Right lobe of liver (tissue), 6 donors: Measurements from ENCODE around the gene SLC14A1. TPM values are rescaled to one million over a fixed set of nuclear protein-coding genes. Genes with fewer than 3 reads are reported as not detected.
"Not testable (repeated sequence)": the region's sequence is repeated elsewhere in the genome, so short reads cannot be mapped to it uniquely, and the experiment has no call there.

Experiments
- ATAC-seq, 4 donors: fragments of 200-7000 bp; cut with Tn5 transposase; one replicate each; pipeline ENCODE4 v1.9.1; 2020; ENCODE audit warnings: mild to moderate bottlenecking in 4 of 4, moderate library complexity in 4 of 4
- DNase-seq, 3 donors: peaks; one replicate each; pipeline ENCODE4 v3.0.0-alpha.2; 2020
- H3K27ac ChIP-seq, 3 donors: fragments of 200-600 bp; one replicate each; pipeline ENCODE4 v1.8.0; 2022
- H3K27me3 ChIP-seq, 2 donors: fragments of 200-600 bp; one replicate each; pipeline ENCODE4 v1.8.0; 2022
- H3K36me3 ChIP-seq, 4 donors: fragments of 200-600 bp; sonication (generic) in 1 of 4; one replicate each; pipeline versions ENCODE4 v1.5.1 to v1.8.0; 2017 to 2022; ENCODE audit warnings: control low read depth in 1 of 4
- H3K4me1 ChIP-seq, 4 donors: fragments of 200-600 bp; sonication (generic) in 1 of 4; one replicate each; pipeline versions ENCODE4 v1.5.1 to v1.8.0; 2017 to 2022; ENCODE audit warnings: control low read depth in 1 of 4
- H3K4me3 ChIP-seq, 3 donors: fragments of 200-600 bp; one replicate each; pipeline ENCODE4 v1.8.0; 2022
- H3K9me3 ChIP-seq, 4 donors: fragments of 200-600 bp; sonication (generic) in 1 of 4; one replicate each; pipeline versions ENCODE4 v1.5.1 to v1.8.0; 2017 to 2022; ENCODE audit warnings: control low read depth in 1 of 4
- POLR2A ChIP-seq: fragments of 450-650 bp; IDR thresholded peaks from one replicate; pipeline ENCODE4 v1.6.1; 2017; ENCODE audit warnings: antibody characterized with exemption, mild to moderate bottlenecking
- WGBS: methylation state at CpG from one replicate; pipeline ENCODE4 v1.1.6; 2018; ENCODE audit warnings: low coverage, low lambda C conversion rate; ENCODE audit not compliant: insufficient coverage; ENCODE audit errors: missing lambda C conversion rate; 5-methylcytosine and 5-hydroxymethylcytosine counted together
- intact Hi-C, 2 donors: fragments of 100-400 bp; cut with DNase I; formaldehyde crosslinking; loops; one replicate each; pipeline versions ENCODE4 v1.11.2 to v1.14.1; 2022
- total RNA-seq, 6 experiments: library from RNA; depleted of rRNA in 2 of 6; stranded (reverse); fragments of >200 nt in 2 of 6; fragmentation: NEBNext Ultra II Directional in 3 of 6; extraction: Animal tissue kit (Norgen Biotek cat#: 25700) in 3 of 6; gene quantifications; one replicate each; pipeline versions ENCODE4 v1.1.0 to v1.2.4, GENCODE V29; 2016 to 2023
- TF ChIP-seq, protein P1 (sequence below), 4 donors: fragments of 200-600 bp in 3 of 4; fragments of 450-650 bp in 1 of 4; IDR thresholded peaks; one replicate each; pipeline versions ENCODE4 v1.5.1 to v1.8.0; 2016 to 2022; ENCODE audit warnings: antibody characterized with exemption in 4 of 4, mild to moderate bottlenecking in 2 of 4
- donor health status: DM: no; HTN: yes; CAD: no.
- donor health status: DM: no; HTN: no; CAD: no.
- donor health status: DM: no; HTN: no; CAD: no.
- donor health status: DM: no; HTN: yes; CAD: no.
- donor health status: DM: no; HTN: yes; CAD: no.

Gene SLC14A1
- total RNA-seq, 6 experiments from 2014 or later = 0.26 to 1.9 (median 1.0) TPM

DNA sequence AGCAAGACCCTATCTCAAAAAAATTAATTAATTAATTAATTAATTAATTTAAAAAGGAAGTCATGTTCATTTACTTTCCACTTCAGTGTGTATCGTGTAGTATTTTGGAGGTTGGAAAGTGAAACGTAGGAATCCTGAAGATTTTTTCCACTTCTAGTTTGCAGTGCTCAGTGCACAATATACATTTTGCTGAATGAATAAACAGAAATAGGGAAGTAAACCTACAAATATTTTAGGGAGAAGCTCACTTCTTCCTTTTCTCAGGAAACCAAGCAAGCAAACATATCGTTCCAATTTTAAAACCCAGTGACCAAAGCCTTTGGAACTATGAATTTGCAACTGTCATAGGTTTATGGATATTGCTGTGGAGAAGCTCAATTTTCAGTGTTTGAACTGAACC, 27.8 kb downstream of the SLC14A1 start:
- ATAC-seq = no peak
- intact Hi-C loops = no loop called here

DNA sequence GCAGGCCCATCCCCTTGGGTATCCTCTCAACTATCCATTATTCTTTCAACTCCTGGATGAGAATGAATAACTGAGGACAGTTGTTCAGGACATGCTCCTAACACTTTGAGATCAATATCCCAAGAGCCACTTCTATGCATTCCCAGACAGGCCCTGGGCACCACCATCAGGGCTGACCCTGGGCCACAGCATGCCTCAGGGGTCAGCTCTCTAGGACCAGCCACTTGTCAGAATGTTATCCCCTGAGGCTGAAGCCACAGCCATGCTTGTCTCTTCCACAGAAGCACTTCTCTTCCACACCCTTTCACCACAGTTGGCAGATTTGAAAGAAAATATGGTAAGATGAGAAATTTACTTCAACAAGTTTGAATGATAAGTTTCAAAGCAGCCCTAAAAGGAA, 28.7 kb downstream of the SLC14A1 start:
- DNase-seq (no peak), ATAC-seq (no peak)
- no peaks in the 10 kb centered on the region for H3K9me3 ChIP-seq
- no peaks in the 10 kb centered on the region for H3K4me1 ChIP-seq
- no peaks in the 10 kb centered on the region for H3K27me3 ChIP-seq
- H3K27ac ChIP-seq = no peak overlapping the region
- no peak overlapping the region for H3K4me3 ChIP-seq
- intact Hi-C loops = no loop called here
- no peaks in the 10 kb centered on the region for H3K36me3 ChIP-seq
- TF ChIP-seq, protein P1, sequence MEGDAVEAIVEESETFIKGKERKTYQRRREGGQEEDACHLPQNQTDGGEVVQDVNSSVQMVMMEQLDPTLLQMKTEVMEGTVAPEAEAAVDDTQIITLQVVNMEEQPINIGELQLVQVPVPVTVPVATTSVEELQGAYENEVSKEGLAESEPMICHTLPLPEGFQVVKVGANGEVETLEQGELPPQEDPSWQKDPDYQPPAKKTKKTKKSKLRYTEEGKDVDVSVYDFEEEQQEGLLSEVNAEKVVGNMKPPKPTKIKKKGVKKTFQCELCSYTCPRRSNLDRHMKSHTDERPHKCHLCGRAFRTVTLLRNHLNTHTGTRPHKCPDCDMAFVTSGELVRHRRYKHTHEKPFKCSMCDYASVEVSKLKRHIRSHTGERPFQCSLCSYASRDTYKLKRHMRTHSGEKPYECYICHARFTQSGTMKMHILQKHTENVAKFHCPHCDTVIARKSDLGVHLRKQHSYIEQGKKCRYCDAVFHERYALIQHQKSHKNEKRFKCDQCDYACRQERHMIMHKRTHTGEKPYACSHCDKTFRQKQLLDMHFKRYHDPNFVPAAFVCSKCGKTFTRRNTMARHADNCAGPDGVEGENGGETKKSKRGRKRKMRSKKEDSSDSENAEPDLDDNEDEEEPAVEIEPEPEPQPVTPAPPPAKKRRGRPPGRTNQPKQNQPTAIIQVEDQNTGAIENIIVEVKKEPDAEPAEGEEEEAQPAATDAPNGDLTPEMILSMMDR (IDR thresholded peaks at IDR 0.05) = no peak
- TF ChIP-seq POLR2A = no peak

More for the DNA sequence above, 27.8 kb downstream of the SLC14A1 start:
- Histone ChIP-seq H3K9me3 (no peaks in the 10 kb centered on the region), H3K27ac (no peak overlapping the region), H3K4me1 (no peaks in the 10 kb centered on the region), H3K4me3 (no peak overlapping the region), H3K36me3 (no peaks in the 10 kb centered on the region), H3K27me3 (no peaks in the 10 kb centered on the region)
- DNase-seq = no peak
- TF ChIP-seq, protein P1 (IDR thresholded peaks at IDR 0.05) = no peak
- TF ChIP-seq POLR2A = no peak
- 66% methylated on average over 3 of the region's 3 CpGs for WGBS

DNA sequence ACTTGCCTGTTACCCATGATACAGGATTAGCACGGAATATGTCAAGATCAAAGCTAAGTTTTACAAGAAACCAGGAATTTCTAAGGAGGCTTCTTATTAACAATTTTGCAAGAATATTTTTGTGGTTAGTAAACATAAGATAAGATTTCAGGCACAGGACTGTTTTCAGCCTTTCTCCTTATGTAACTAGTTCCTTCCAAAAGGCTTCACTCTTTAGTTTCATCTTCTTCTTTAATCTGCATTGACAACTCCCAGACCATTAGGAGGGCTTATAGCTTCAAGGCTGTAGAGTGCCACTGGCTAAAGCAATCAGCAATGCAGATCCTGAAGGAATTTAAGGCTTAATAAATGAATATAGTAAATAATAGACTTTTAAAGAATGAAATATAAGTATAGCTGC, 29.3 kb downstream of the SLC14A1 start:
- intact Hi-C loops = no loop called here
- no peak overlapping the region for H3K27ac ChIP-seq
- H3K4me1 ChIP-seq = no peaks in the 10 kb centered on the region
- TF ChIP-seq POLR2A = no peak
- TF ChIP-seq, protein P1 (IDR thresholded peaks at IDR 0.05) = no peak
- no peak overlapping the region for H3K4me3 ChIP-seq
- WGBS = 67% methylated on average over 1 of the region's 1 CpG
- no peaks in the 10 kb centered on the region for H3K36me3 ChIP-seq
- H3K27me3 ChIP-seq = no peaks in the 10 kb centered on the region
- ATAC-seq = no peak
- no peak for DNase-seq
- no peaks in the 10 kb centered on the region for H3K9me3 ChIP-seq

DNA sequence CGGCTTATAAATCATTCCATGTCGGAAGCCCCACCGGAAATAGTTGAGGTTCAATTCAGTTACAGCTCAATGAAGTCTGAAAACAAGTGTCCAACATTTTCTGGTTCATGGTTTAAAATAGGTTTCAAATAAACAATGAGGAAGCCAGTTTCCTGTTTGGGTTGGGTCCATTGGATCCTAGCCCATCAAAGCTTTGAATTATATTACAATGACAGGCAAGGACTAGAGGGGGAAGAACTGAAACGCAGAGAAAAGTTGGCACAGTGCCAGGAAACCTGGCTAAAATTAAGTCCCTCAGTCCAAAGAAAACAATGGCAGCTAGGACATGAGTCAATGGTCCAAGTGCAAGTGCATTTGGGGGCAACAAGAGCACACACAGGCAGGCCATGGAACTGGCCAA, 32.0 kb downstream of the SLC14A1 start:
- TF ChIP-seq, protein P1 (IDR thresholded peaks at IDR 0.05) = no peak
- TF ChIP-seq POLR2A = no peak
- DNase-seq (peak in 1 of 3 donors; percentile 51), ATAC-seq (peak; percentile 62 to 90 (median 72))
- H3K4me1 ChIP-seq = no peaks in the 10 kb centered on the region
- no peak overlapping the region for H3K4me3 ChIP-seq
- intact Hi-C loops = no loop called here
- WGBS = 9% methylated on average over 4 of the region's 4 CpGs
- no peak overlapping the region for H3K27ac ChIP-seq
- H3K9me3 ChIP-seq = no peaks in the 10 kb centered on the region
- H3K27me3 ChIP-seq = no peaks in the 10 kb centered on the region
- H3K36me3 ChIP-seq = no peaks in the 10 kb centered on the region

DNA sequence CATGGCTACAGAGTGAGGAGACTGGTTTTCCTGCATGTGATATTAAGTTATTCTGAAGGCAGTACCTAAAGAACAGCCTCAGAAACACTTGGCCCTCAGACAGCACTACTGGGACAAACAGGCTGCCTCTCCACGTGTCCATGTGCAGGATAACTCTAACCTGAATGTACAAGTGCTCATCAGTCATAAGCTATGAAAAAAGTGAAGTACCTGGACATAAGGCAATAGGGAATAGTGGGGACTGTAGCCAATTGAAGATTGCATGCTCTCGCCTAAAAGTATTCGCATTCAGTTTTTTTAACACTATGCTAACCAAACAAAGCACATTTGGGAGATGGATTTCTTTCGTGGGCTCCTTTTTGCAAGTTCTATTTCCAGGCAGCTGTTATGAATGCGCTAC, 33.0 kb downstream of the SLC14A1 start:
- no peaks in the 10 kb centered on the region for H3K36me3 ChIP-seq
- H3K4me1 ChIP-seq = no peaks in the 10 kb centered on the region
- intact Hi-C loops = no loop called here
- ATAC-seq (no peak), DNase-seq (no peak)
- TF ChIP-seq POLR2A = no peak
- TF ChIP-seq, protein P1 (IDR thresholded peaks at IDR 0.05) = no peak
- no peak overlapping the region for H3K4me3 ChIP-seq
- no peaks in the 10 kb centered on the region for H3K27me3 ChIP-seq
- no peaks in the 10 kb centered on the region for H3K9me3 ChIP-seq
- H3K27ac ChIP-seq = no peak overlapping the region
- 92% methylated on average over 5 of the region's 5 CpGs for WGBS

DNA sequence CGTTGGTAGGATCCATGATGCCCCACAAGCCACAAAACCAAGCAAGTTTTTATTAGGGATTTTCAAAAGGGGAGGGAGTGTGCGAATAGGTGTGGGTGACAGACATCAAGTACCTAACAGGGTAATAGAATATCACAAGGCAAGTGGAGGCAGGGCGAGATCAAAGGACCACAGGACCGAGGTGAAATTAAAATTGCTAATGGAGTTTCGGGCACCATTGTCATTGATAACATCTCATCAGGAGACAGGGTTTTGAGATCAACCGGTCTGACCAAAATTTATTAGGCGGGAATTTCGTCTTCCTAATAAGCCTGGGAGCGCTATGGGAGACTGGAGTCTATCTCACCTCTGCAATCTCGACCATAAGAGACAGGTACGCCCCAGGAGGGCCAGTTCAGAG, 33.7 kb downstream of the SLC14A1 start:
- DNase-seq, ATAC-seq, intact Hi-C loops, H3K4me3 ChIP-seq, H3K27ac ChIP-seq, H3K27me3 ChIP-seq, H3K36me3 ChIP-seq, H3K4me1 ChIP-seq, H3K9me3 ChIP-seq: not testable (repeated sequence)
- 87% methylated on average over 5 of the region's 11 CpGs for WGBS
